Measurements from ENCODE around the gene FIS1. TPM values are rescaled to one million over a fixed set of nuclear protein-coding genes. Genes with fewer than 3 reads are reported as not detected.

FIS1 gene
- polyA plus RNA-seq, 1 donor (not counting 4 experiments of a cell fraction or from before 2014, with no cell fraction given): 202 TPM

GRCh38 chr7:101233907-101234547, 10.9 kb downstream of the FIS1 start:
- peaks cover 4 to 14% of the 10 kb centered on the region in 2 experiments for H3K36me3 ChIP-seq (ENCODE audit: control insufficient read depth in 2 of 2, extremely low read depth in 1 of 2, insufficient read depth in 2 of 2, low read length in 2 of 2)
- H3K9ac ChIP-seq (ENCODE audit: control insufficient read depth, extremely low read depth, insufficient read depth, low read length): no peak overlapping the region
- no peak overlapping the region for H2AFZ ChIP-seq (ENCODE audit: control insufficient read depth, low read length)
- H3K4me3 ChIP-seq (ENCODE audit: control insufficient read depth in 2 of 3, extremely low read depth in 1 of 3, insufficient read depth in 2 of 3, low read depth in 1 of 3, low read length in 3 of 3): no peak overlapping the region
- TF ChIP-seq EZH2 (IDR thresholded peaks at IDR 0.05; ENCODE audit: low read length) (no peak), CTCF (optimal IDR thresholded peaks at IDR 0.05 in 1 of 3, IDR thresholded peaks at IDR 0.05 in 1 of 3, conservative IDR thresholded peaks at IDR 0.05 in 1 of 3; ENCODE audit: extremely low read depth in 1 of 3, insufficient read depth in 2 of 3, low read length in 3 of 3) (no peak)
- no peak for DNase-seq (ENCODE audit: low read depth, low spot score)
- no peak overlapping the region for H3K27ac ChIP-seq (ENCODE audit: control insufficient read depth, insufficient read depth, low read length)
- FAIRE-seq: no peak
- H3K4me2 ChIP-seq (ENCODE audit: control insufficient read depth, extremely low read depth, insufficient read depth, low read depth, low read length): no peak overlapping the region
- H3K79me2 ChIP-seq (ENCODE audit: control insufficient read depth, insufficient read depth, low read length): no peaks in the 10 kb centered on the region
- H3K4me1 ChIP-seq (ENCODE audit: control insufficient read depth, extremely low read depth, insufficient read depth, low read length): peaks cover 8% of the 10 kb centered on the region
- H3K9me1 ChIP-seq (ENCODE audit: control insufficient read depth, extremely low read depth, insufficient read depth, low read length): no peaks in the 10 kb centered on the region
- H4K20me1 ChIP-seq (ENCODE audit: control insufficient read depth, extremely low read depth, insufficient read depth, low read length): no peaks in the 10 kb centered on the region
- no peaks in the 10 kb centered on the region for H3K9me3 ChIP-seq (ENCODE audit: control insufficient read depth, low read depth, low read length)
- dilution Hi-C loops (cut with MboI; ENCODE audit: extremely low pct_ligation_motif_present, low sequenced_read_pairs): no loop called here
- no peaks in the 10 kb centered on the region for H3K27me3 ChIP-seq (ENCODE audit: control insufficient read depth, extremely low read depth, insufficient read depth, low read length)

GRCh38 chr7:101232141-101232850, 12.6 kb downstream of the FIS1 start:
- TF ChIP-seq EZH2 (IDR thresholded peaks at IDR 0.05; ENCODE audit: low read length) (no peak), CTCF (optimal IDR thresholded peaks at IDR 0.05 in 1 of 3, IDR thresholded peaks at IDR 0.05 in 1 of 3, conservative IDR thresholded peaks at IDR 0.05 in 1 of 3; ENCODE audit: extremely low read depth in 1 of 3, insufficient read depth in 2 of 3, low read length in 3 of 3) (no peak)
- Histone ChIP-seq H3K27me3 (ENCODE audit: control insufficient read depth, extremely low read depth, insufficient read depth, low read length) (no peaks in the 10 kb centered on the region), H3K79me2 (ENCODE audit: control insufficient read depth, insufficient read depth, low read length) (no peaks in the 10 kb centered on the region), H3K4me3 (ENCODE audit: control insufficient read depth in 2 of 3, extremely low read depth in 1 of 3, insufficient read depth in 2 of 3, low read depth in 1 of 3, low read length in 3 of 3) (peak overlapping the region; percentile 31 to 67 (median 62)), H3K27ac (ENCODE audit: control insufficient read depth, insufficient read depth, low read length) (peak overlapping the region; percentile 36), H3K9me1 (ENCODE audit: control insufficient read depth, extremely low read depth, insufficient read depth, low read length) (no peaks in the 10 kb centered on the region), H3K9me3 (ENCODE audit: control insufficient read depth, low read depth, low read length) (no peaks in the 10 kb centered on the region), H4K20me1 (ENCODE audit: control insufficient read depth, extremely low read depth, insufficient read depth, low read length) (no peaks in the 10 kb centered on the region), H3K36me3 (ENCODE audit: control insufficient read depth in 2 of 2, extremely low read depth in 1 of 2, insufficient read depth in 2 of 2, low read length in 2 of 2) (peaks cover 0 to 11% of the 10 kb centered on the region in 2 experiments), H3K4me2 (ENCODE audit: control insufficient read depth, extremely low read depth, insufficient read depth, low read depth, low read length) (peak overlapping the region; percentile 83), H2AFZ (ENCODE audit: control insufficient read depth, low read length) (peak overlapping the region; percentile 49), H3K9ac (ENCODE audit: control insufficient read depth, extremely low read depth, insufficient read depth, low read length) (peak overlapping the region; percentile 70), H3K4me1 (ENCODE audit: control insufficient read depth, extremely low read depth, insufficient read depth, low read length) (peaks cover 8% of the 10 kb centered on the region)
- no peak for FAIRE-seq
- dilution Hi-C loops (cut with MboI; ENCODE audit: extremely low pct_ligation_motif_present, low sequenced_read_pairs): no loop called here
- DNase-seq (ENCODE audit: low read depth, low spot score): no peak
